GM12878 (cell line): Measurements from ENCODE around the gene PALD1. TPM values are rescaled to one million over a fixed set of nuclear protein-coding genes. Genes with fewer than 3 reads are reported as not detected.

Experiments
- ATAC-seq: fragments of 200-7000 bp; cut with Tn5 transposase; 3 replicates; pipeline ENCODE4 v1.9.1; 2020; ENCODE audit warnings: mild to moderate bottlenecking, moderate library complexity
- BruUV-seq: library from RNA; stranded (reverse); fragments of 400-500 nt; replicated peaks from 2 replicates; lab custom pipeline; 2021; lab: Mats Ljungman, UMichigan
- CTCF ChIA-PET: fragments of 300-600 bp; sonication (Branson Sonifier 250); formaldehyde crosslinking; extraction: SDS; loops from one replicate; lab custom pipeline; 2021; ENCODE audit warnings: inconsistent platforms; lab: Yijun Ruan, JAX
- POLR2A ChIA-PET: fragments of 350-600 bp; formaldehyde crosslinking; extraction: SDS; loops from one replicate; lab custom pipeline; 2021; ENCODE audit warnings: inconsistent platforms; lab: Charles Lee
- RAD21 ChIA-PET: fragments of 300-600 bp; sonication (Branson Sonifier 250); formaldehyde crosslinking; loops from one replicate; lab custom pipeline; 2023; ENCODE audit warnings: antibody characterized with exemption; ENCODE audit not compliant: unreplicated experiment; lab: Charles Lee
- SMC1A ChIA-PET: fragments of 300-600 bp; sonication (Branson Sonifier 250); formaldehyde crosslinking; loops from one replicate; lab custom pipeline; 2023; ENCODE audit not compliant: unreplicated experiment, uncharacterized antibody; lab: Charles Lee
- DNase-seq: peaks from one replicate; pipeline ENCODE4 v3.0.0-alpha.2; 2011; ENCODE audit warnings: low read depth, low spot score
- FAIRE-seq: peaks from 3 replicates; lab custom pipeline; 2011; peaks lifted over from hg19 to GRCh38; lab: Jason Lieb, UNC
- H2AFZ ChIP-seq: 2 replicates; pipeline ENCODE4 v1.6.0; 2011; ENCODE audit warnings: low read depth, low read length, control low read depth; ENCODE audit not compliant: control insufficient read depth
- H3K27ac ChIP-seq: 2 replicates; pipeline ENCODE4 v1.5.1; 2011; ENCODE audit warnings: control low read depth; ENCODE audit not compliant: control insufficient read depth, insufficient read depth
- H3K27me3 ChIP-seq, 2 experiments: replicated peaks in 1 of 2; 2 replicates each; pipeline versions ENCODE4 v1.6.0 to v1.6.1; 2011; ENCODE audit warnings: low read length in 1 of 2; ENCODE audit not compliant: control insufficient read depth in 2 of 2, insufficient read depth in 2 of 2
- H3K36me3 ChIP-seq, 2 experiments: 2 replicates each; pipeline ENCODE4 v1.5.1; 2011; ENCODE audit warnings: low read length in 1 of 2; ENCODE audit not compliant: control insufficient read depth in 2 of 2, insufficient read depth in 2 of 2
- H3K4me1 ChIP-seq: 2 replicates; pipeline ENCODE4 v1.6.1; 2011; ENCODE audit warnings: mild to moderate bottlenecking, low read length, moderate library complexity, mixed read lengths; ENCODE audit not compliant: control insufficient read depth, insufficient read depth
- H3K4me2 ChIP-seq: 2 replicates; pipeline ENCODE4 v1.6.0; 2011; ENCODE audit warnings: control low read depth; ENCODE audit not compliant: control insufficient read depth, insufficient read depth
- H3K4me3 ChIP-seq: fragments of 200-600 bp; sonication (generic); 2 replicates; pipeline ENCODE4 v1.5.1; 2016
- H3K79me2 ChIP-seq: 2 replicates; pipeline ENCODE4 v1.6.0; 2011; ENCODE audit warnings: low read length; ENCODE audit not compliant: control insufficient read depth, insufficient read depth
- H3K9ac ChIP-seq: 2 replicates; pipeline ENCODE4 v1.8.0; 2011; ENCODE audit warnings: low read length, control low read depth, mixed read lengths; ENCODE audit not compliant: control insufficient read depth, insufficient read depth
- H3K9me3 ChIP-seq: replicated peaks from 3 replicates; pipeline ENCODE4 v1.5.1; 2011; ENCODE audit warnings: mild to moderate bottlenecking, low read length; ENCODE audit not compliant: control insufficient read depth, insufficient read depth
- H4K20me1 ChIP-seq: 2 replicates; pipeline ENCODE4 v1.6.0; 2011; ENCODE audit not compliant: control insufficient read depth, insufficient read depth
- BCL11A ChIP-seq: IDR thresholded peaks from 2 replicates; pipeline ENCODE4 v1.6.1; 2011; ENCODE audit warnings: low read depth, low read length
- CHD2 ChIP-seq: IDR thresholded peaks from 2 replicates; pipeline ENCODE4 v1.6.1; 2011; ENCODE audit warnings: low read depth, low read length, improper control_type of control experiment, borderline replicate concordance
- ELK1 ChIP-seq: IDR thresholded peaks from 2 replicates; pipeline ENCODE4 v1.6.1; 2012; ENCODE audit warnings: low read depth, low read length, improper control_type of control experiment
- ETV6 ChIP-seq, 2 experiments: fragments of 450-650 bp in 1 of 2; IDR thresholded peaks in 1 of 2; conservative IDR thresholded peaks in 1 of 2; 2 replicates each; pipeline ENCODE4 v1.6.1; 2014; ENCODE audit warnings: antibody characterized with exemption in 1 of 2, borderline replicate concordance in 1 of 2, low read depth in 1 of 2, mild to moderate bottlenecking in 1 of 2, moderate library complexity in 1 of 2
- HCFC1 ChIP-seq: fragments of 150-350 bp; IDR thresholded peaks from 2 replicates; pipeline ENCODE4 v1.6.1; 2014; ENCODE audit warnings: low read length
- NFYA ChIP-seq: IDR thresholded peaks from 2 replicates; pipeline ENCODE4 v1.6.1; 2011; ENCODE audit warnings: low read depth, mild to moderate bottlenecking, low read length, improper control_type of control experiment, borderline replicate concordance
- SIN3A ChIP-seq: IDR thresholded peaks from 2 replicates; pipeline ENCODE4 v1.6.1; 2012; ENCODE audit warnings: low read depth, low read length, improper control_type of control experiment
- SKIL ChIP-seq: fragments of 450-650 bp; IDR thresholded peaks from 2 replicates; pipeline ENCODE4 v1.6.1; 2017; ENCODE audit warnings: mild to moderate bottlenecking, low read depth, inconsistent platforms; ENCODE audit not compliant: poor library complexity, severe bottlenecking
- SPI1 ChIP-seq: IDR thresholded peaks from 2 replicates; pipeline ENCODE4 v1.6.1; 2011; ENCODE audit warnings: low read depth, mild to moderate bottlenecking, low read length, moderate library complexity, borderline replicate concordance; ENCODE audit not compliant: insufficient read depth
- STAT1 ChIP-seq: fragments of 450-650 bp; conservative IDR thresholded peaks from 2 replicates; pipeline ENCODE4 v1.6.1; 2014; ENCODE audit warnings: antibody characterized with exemption, mild to moderate bottlenecking
- TCF3 ChIP-seq: IDR thresholded peaks from 2 replicates; pipeline ENCODE4 v1.6.1; 2012; ENCODE audit warnings: low read depth, mild to moderate bottlenecking, low read length, borderline replicate concordance; ENCODE audit not compliant: insufficient read depth
- ZBTB33 ChIP-seq: fragments of 450-650 bp; IDR thresholded peaks from 2 replicates; pipeline ENCODE4 v1.6.1; 2017; ENCODE audit warnings: mild to moderate bottlenecking
- ZBTB40 ChIP-seq: fragments of 450-650 bp; IDR thresholded peaks from 2 replicates; pipeline ENCODE4 v1.6.1; 2016; ENCODE audit warnings: mild to moderate bottlenecking, moderate library complexity, borderline replicate concordance
- ZSCAN29 ChIP-seq: fragments of 450-650 bp; IDR thresholded peaks from 2 replicates; pipeline ENCODE4 v1.6.1; 2017; ENCODE audit warnings: mild to moderate bottlenecking, moderate library complexity
- WGBS: methylation state at CpG from one replicate; pipeline ENCODE4 v1.1.6; 2016; ENCODE audit warnings: low lambda C conversion rate; ENCODE audit not compliant: insufficient replicate concordance, insufficient coverage; ENCODE audit errors: missing lambda C conversion rate; 5-methylcytosine and 5-hydroxymethylcytosine counted together
- in situ Hi-C: fragments of 300-500 bp; cut with MboI; formaldehyde crosslinking; loops from 9 replicates; pipeline ENCODE4 v1.14.3; 2018; ENCODE audit warnings: mixed read lengths
- intact Hi-C: fragments of 100-400 bp; cut with micrococcal nuclease; formaldehyde crosslinking; loops from one replicate; pipeline ENCODE4 v1.14.2; 2022; ENCODE audit not compliant: unreplicated experiment
- polyA plus RNA-seq, 11 experiments: library from polyadenylated mRNA; depleted of rRNA in 4 of 11; unstranded in 6 of 11; stranded (reverse) in 5 of 11; fragments of >200 nt; fragmentation: Nextera tagmentation in 4 of 11; fragmentation: Illumina TruSeq in 1 of 11; extraction: Ambion mirVana in 4 of 11; extraction: Trizol in 1 of 11; gene quantifications; 1 replicate in 1 of 11; 2 replicates in 10 of 11; pipeline versions ENCODE4 v1.2.1 to v1.2.3, GENCODE V29; 2011 to 2016; ENCODE audit warnings: inconsistent platforms in 2 of 11, missing spikeins in 2 of 11, low read depth in 1 of 11
- total RNA-seq, 4 experiments: library from RNA; depleted of rRNA in 3 of 4; stranded (reverse); fragments of >200 nt in 3 of 4; fragmentation: Illumina TruSeq in 1 of 4; extraction: Trizol in 1 of 4; gene quantifications; 2 replicates each; pipeline versions ENCODE4 v1.2.1 to v1.2.3, GENCODE V29; 2013 to 2021

Gene PALD1
- total and polyA plus RNA-seq, 10 of the 15 experiments (the other 5 are each of a cell fraction or from before 2014, with no cell fraction given): 0.43 to 20.9 (median 9.0) TPM

- H3K79me2 ChIP-seq: no peaks in the 10 kb centered on the region
- in situ Hi-C loops: no loop called here
- no peaks in the 10 kb centered on the region for H3K9me3 ChIP-seq
- no peaks in the 10 kb centered on the region for H4K20me1 ChIP-seq
- FAIRE-seq (no peak), ATAC-seq (no peak), DNase-seq (no peak)
- H3K4me2 ChIP-seq: no peak overlapping the region
- no TSS peak for BruUV-seq
- no peaks in the 10 kb centered on the region for H3K4me1 ChIP-seq
- no peak overlapping the region for H3K4me3 ChIP-seq
- H3K9ac ChIP-seq: no peak overlapping the region
- ChIA-PET CTCF (interaction anchor here (1.8 kb wide), 1 partner anchor 112 kb away, joined by 7 read pairs; no protein-coding TSS in a partner anchor), SMC1A (interaction anchor here (1.1 to 1.5 kb wide), 4 partner anchors 23 to 39 kb away, joined by 3 to 4 read pairs (median 4); partner anchors contain the start of gene EIF4EBP2), POLR2A (interaction anchor here (1.2 kb wide), 1 partner anchor 27 kb away, joined by 3 read pairs; no protein-coding TSS in a partner anchor), RAD21 (interaction anchor here (1.3 kb wide), 1 partner anchor 28 kb away, joined by 3 read pairs; the partner anchor contains the start of gene EIF4EBP2)
- H3K36me3 ChIP-seq: peaks cover 0 to 9% of the 10 kb centered on the region in 2 experiments; a peak in 3 of 4 replicates
- H3K27me3 ChIP-seq: no peaks in the 10 kb centered on the region; a peak in 1 of 4 replicates
- no peak overlapping the region for H3K27ac ChIP-seq
- H2AFZ ChIP-seq: no peak overlapping the region
- intact Hi-C loops: no loop called here
- 92% methylated on average over 4 of the region's 4 CpGs for WGBS
- no peak for TF ChIP-seq ETV6 (conservative IDR thresholded peaks at IDR 0.05 in 1 of 2, IDR thresholded peaks at IDR 0.05 in 1 of 2; ENCODE audit: borderline replicate concordance in 1 of 2, low read depth in 1 of 2)
- no peak for TF ChIP-seq ZBTB33
- TF ChIP-seq NFYA: no peak
- no peak for TF ChIP-seq ZBTB40
- TF ChIP-seq HCFC1: no peak
- TF ChIP-seq SIN3A: no peak
- no peak for TF ChIP-seq SKIL
- TF ChIP-seq CHD2: no peak
- TF ChIP-seq BCL11A: no peak
- TF ChIP-seq STAT1: no peak
- no peak for TF ChIP-seq ZSCAN29
- TF ChIP-seq ELK1: no peak
- TF ChIP-seq TCF3: no peak
- no peak for TF ChIP-seq SPI1
These were observed 46.5 kb upstream of the PALD1 start for GRCh38 chr10:70432101-70432500.
